ENCODE results near the gene ZSCAN31. TPM values are rescaled to one million over a fixed set of nuclear protein-coding genes. Genes with fewer than 3 reads are reported as not detected.

Gene ZSCAN31
- total and polyA plus RNA-seq, 9 of the 15 experiments (the other 6 are each of a cell fraction or from before 2014, with no cell fraction given): 3.9 to 12.1 (median 7.0) TPM

GRCh38 chr6:28281288-28282064 is 54.5 kb downstream of the ZSCAN31 start, which contains the start of gene PGBD1 (continued):
- no peak for TF ChIP-seq BRF2 (IDR thresholded peaks at IDR 0.05; ENCODE audit: borderline replicate concordance, insufficient read depth, insufficient read length)
- TF ChIP-seq CREB1 (IDR thresholded peaks at IDR 0.05): no peak
- TF ChIP-seq CREB1 (CRISPR knock-in tag; IDR thresholded peaks at IDR 0.05): peak; percentile 43; the same call in 1 of the 2 replicates
- no peak for TF ChIP-seq KHSRP (IDR thresholded peaks at IDR 0.05)
- TF ChIP-seq CCNT2 (IDR thresholded peaks at IDR 0.05; ENCODE audit: borderline replicate concordance, extremely low read depth, insufficient read length, low read depth, low read length): peak; percentile 86

DNA sequence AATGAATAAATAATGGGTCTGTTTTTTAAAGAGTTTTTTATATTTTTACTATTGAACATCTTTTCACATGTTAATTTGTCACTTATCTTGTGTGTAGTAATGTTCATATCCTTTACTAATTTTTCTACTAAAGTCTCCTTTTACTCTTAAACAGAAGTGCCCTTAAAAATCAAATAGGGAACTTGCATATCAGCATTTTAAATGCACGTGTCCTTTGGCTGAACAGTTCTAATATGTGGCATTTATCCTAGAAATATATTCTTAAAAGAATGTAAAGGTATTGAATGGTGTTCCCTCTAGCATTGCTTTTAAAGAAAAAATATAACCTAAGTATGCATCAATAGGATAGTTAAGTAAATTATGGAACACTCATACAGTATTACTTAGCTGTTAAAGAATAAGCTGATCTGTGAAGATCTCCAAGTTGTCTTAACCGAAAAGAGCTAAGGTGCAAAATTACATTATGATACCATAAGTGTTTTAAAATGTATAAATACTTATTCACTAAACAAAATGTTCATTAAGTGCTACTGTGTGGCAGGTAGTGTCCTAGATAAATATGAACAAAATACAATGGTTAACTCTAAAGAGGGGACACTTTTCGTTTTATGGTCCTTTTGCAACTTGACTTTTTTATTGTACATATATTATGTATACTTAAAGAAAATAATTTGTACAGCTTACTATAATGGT is 55.2 kb downstream of the ZSCAN31 start:
- WGBS (ENCODE audit: insufficient coverage, low coverage, missing lambda C conversion rate): 16% methylated on average over 3 of the region's 3 CpGs
- H3K9me1 ChIP-seq (ENCODE audit: control insufficient read depth, insufficient read depth, low read length): no peaks in the 10 kb centered on the region
- in situ Hi-C loops (cut with MboI): no loop called here
- ChIA-PET POLR2A (interaction anchor here (0.5 to 5.4 kb wide), 17 partner anchors 12 to 596 kb away, joined by 3 to 61 read pairs (median 4); partner anchors contain the start of genes ZKSCAN4, ZKSCAN8 and ZSCAN26), CTCF (ENCODE audit: low intra/inter-chr PET ratio) (no interaction called here)
- intact Hi-C loops (cut with micrococcal nuclease): loop anchor here (1.0 to 5.0 kb wide), 3 partner anchors 53 to 74 kb away; partner anchors contain the start of genes ZSCAN31 and ZSCAN9
- H4K20me1 ChIP-seq (replicated peaks; ENCODE audit: control insufficient read depth, insufficient read depth, low read length): no peaks in the 10 kb centered on the region
- H3K4me1 ChIP-seq (replicated peaks in 1 of 2; ENCODE audit: control insufficient read depth in 2 of 2, insufficient read depth in 2 of 2, low read length in 2 of 2): peaks cover 4 to 7% of the 10 kb centered on the region in 2 experiments; a peak in 2 of 5 replicates
- no peak for DNase-seq (ENCODE audit: extremely low read depth in 1 of 4, low spot score in 3 of 4)
- peak overlapping the region; percentile 85 for H3K4me2 ChIP-seq (ENCODE audit: insufficient read depth, low read length)
- H3K9ac ChIP-seq (ENCODE audit: insufficient read depth in 1 of 2, low read depth in 2 of 2, low read length in 2 of 2): peak overlapping the region in 1 of 2 experiments; percentile 81; a peak in 3 of 4 replicates
- FAIRE-seq: no peak
- peaks cover 41% of the 10 kb centered on the region for H3K36me3 ChIP-seq (ENCODE audit: control insufficient read depth, insufficient read depth, low read length)
- H3K27ac ChIP-seq (ENCODE audit: extremely low read depth, low read depth, low read length): peak overlapping the region; percentile 48; the same call in 1 of the 3 replicates
- no peak for ATAC-seq
- H3K79me2 ChIP-seq (ENCODE audit: control insufficient read depth, insufficient read depth, low read length): peaks cover 16% of the 10 kb centered on the region
- H3K27me3 ChIP-seq (ENCODE audit: control insufficient read depth in 2 of 2, insufficient read depth in 2 of 2, low read length in 2 of 2): no peaks in the 10 kb centered on the region
- peak overlapping the region; percentile 73 for H3K4me3 ChIP-seq
- H3K9me3 ChIP-seq (replicated peaks; ENCODE audit: control insufficient read depth, insufficient read depth, low read depth, low read length): peaks cover 6% of the 10 kb centered on the region; the same call in 1 of the 2 replicates
- BruUV-seq (replicated peaks): TSS peak; percentile 77
- H2AFZ ChIP-seq (ENCODE audit: low read depth, low read length): peak overlapping the region; percentile 87
- TF ChIP-seq KDM4B (IDR thresholded peaks at IDR 0.05; ENCODE audit: borderline replicate concordance in 2 of 2, low read depth in 1 of 2) (peak in 1 of 2 experiments; percentile 75; a peak in 1 of 4 replicates), SMAD4 (CRISPR knock-in tag; conservative IDR thresholded peaks at IDR 0.05) (no peak), ZNF592 (IDR thresholded peaks at IDR 0.05) (0 out of 2 replicates have a peak, but pooled peaks have one; percentile 19), C11orf30 (IDR thresholded peaks at IDR 0.05; ENCODE audit: low read depth) (peak; percentile 56; the same call in 1 of the 2 replicates), BRCA1 (IDR thresholded peaks at IDR 0.05) (no peak), BRCA1 (CRISPR knock-in tag; IDR thresholded peaks at IDR 0.05) (no peak)
- TF ChIP-seq, protein P1, sequence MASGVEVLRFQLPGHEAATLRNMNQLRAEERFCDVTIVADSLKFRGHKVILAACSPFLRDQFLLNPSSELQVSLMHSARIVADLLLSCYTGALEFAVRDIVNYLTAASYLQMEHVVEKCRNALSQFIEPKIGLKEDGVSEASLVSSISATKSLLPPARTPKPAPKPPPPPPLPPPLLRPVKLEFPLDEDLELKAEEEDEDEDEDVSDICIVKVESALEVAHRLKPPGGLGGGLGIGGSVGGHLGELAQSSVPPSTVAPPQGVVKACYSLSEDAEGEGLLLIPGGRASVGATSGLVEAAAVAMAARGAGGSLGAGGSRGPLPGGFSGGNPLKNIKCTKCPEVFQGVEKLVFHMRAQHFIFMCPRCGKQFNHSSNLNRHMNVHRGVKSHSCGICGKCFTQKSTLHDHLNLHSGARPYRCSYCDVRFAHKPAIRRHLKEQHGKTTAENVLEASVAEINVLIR (CRISPR knock-in tag; IDR thresholded peaks at IDR 0.05): no peak

Data from K562 (cell line).